GM11168 (cell line): ENCODE results near the gene PACRG.

Experiments
- in situ Hi-C: fragments of 300-500 bp; cut with MboI; formaldehyde crosslinking; loops from one replicate; pipeline ENCODE4 v1.12.0; 2022; ENCODE audit warnings: low sequenced_read_pairs; ENCODE audit not compliant: unreplicated experiment

The PACRG gene

GRCh38 chr6:162913206-162913605, 185.4 kb downstream of the PACRG start:
- in situ Hi-C loops: no loop called here

- in situ Hi-C loops: no loop called here
Observed at GRCh38 chr6:162917506-162917905, 189.7 kb downstream of the PACRG start.

- in situ Hi-C loops: no loop called here
Observed at GRCh38 chr6:162921062-162921461, 193.3 kb downstream of the PACRG start.

GRCh38 chr6:162921510-162922040, 193.8 kb downstream of the PACRG start:
- in situ Hi-C loops: no loop called here

- in situ Hi-C loops: no loop called here
Observed at GRCh38 chr6:162922563-162923166, 194.9 kb downstream of the PACRG start.

- in situ Hi-C loops: no loop called here
Observed at GRCh38 chr6:162934844-162935243, 207.1 kb downstream of the PACRG start.

- in situ Hi-C loops: no loop called here
Observed at GRCh38 chr6:162940426-162940825, 212.7 kb downstream of the PACRG start.

- in situ Hi-C loops: no loop called here
Observed at GRCh38 chr6:162941128-162941527, 213.4 kb downstream of the PACRG start.

- in situ Hi-C loops: no loop called here
Observed at GRCh38 chr6:162942866-162943265, 215.1 kb downstream of the PACRG start.

GRCh38 chr6:162943369-162943768, 215.6 kb downstream of the PACRG start:
- in situ Hi-C loops: no loop called here

- in situ Hi-C loops: no loop called here
Observed at GRCh38 chr6:162951164-162951743, 223.5 kb downstream of the PACRG start.

- in situ Hi-C loops: no loop called here
Observed at GRCh38 chr6:162952423-162952822, 224.6 kb downstream of the PACRG start.

- in situ Hi-C loops: no loop called here
Observed at GRCh38 chr6:162957062-162957461, 229.3 kb downstream of the PACRG start.

GRCh38 chr6:162960679-162961457, 233.1 kb downstream of the PACRG start:
- in situ Hi-C loops: no loop called here

- in situ Hi-C loops: no loop called here
Observed at GRCh38 chr6:162962093-162962492, 234.3 kb downstream of the PACRG start.

GRCh38 chr6:162963861-162964260, 236.1 kb downstream of the PACRG start:
- in situ Hi-C loops: no loop called here

GRCh38 chr6:162964488-162965140, 236.8 kb downstream of the PACRG start:
- in situ Hi-C loops: no loop called here

- in situ Hi-C loops: no loop called here
Observed at GRCh38 chr6:162965366-162965765, 237.6 kb downstream of the PACRG start.

- in situ Hi-C loops: no loop called here
Observed at GRCh38 chr6:162970246-162970645, 242.5 kb downstream of the PACRG start.

- in situ Hi-C loops: no loop called here
Observed at GRCh38 chr6:162971356-162971755, 243.6 kb downstream of the PACRG start.
